Measurements from ENCODE around the gene SHISA5.
"Not testable (repeated sequence)": the region's sequence is repeated elsewhere in the genome, so short reads cannot be mapped to it uniquely, and the experiment has no call there.

Gene SHISA5

DNA sequence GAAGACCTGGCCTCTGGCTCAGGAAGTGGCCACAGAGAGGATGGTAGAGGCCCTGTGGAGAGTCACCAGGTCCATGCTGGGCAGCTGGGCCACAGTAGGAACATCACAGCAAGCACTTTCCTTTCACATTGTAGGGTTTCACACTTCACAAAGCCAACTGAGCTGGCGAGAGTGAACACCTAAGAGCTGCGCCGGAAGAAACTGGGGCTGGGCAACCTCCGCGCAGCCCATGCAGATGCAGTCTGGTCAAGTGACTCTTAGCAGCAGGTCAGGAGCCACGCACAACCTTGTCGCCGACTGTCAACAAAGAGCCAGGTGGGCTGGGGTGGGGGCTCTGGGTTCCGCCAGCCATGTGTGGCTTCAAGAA, 15.3 kb upstream of the SHISA5 start:
- DNase-seq (ENCODE audit: low read depth): no peak

GRCh38 chr3:48518638-48519276, 14.8 kb upstream of the SHISA5 start:
- no peak for DNase-seq (ENCODE audit: low read depth)

DNA sequence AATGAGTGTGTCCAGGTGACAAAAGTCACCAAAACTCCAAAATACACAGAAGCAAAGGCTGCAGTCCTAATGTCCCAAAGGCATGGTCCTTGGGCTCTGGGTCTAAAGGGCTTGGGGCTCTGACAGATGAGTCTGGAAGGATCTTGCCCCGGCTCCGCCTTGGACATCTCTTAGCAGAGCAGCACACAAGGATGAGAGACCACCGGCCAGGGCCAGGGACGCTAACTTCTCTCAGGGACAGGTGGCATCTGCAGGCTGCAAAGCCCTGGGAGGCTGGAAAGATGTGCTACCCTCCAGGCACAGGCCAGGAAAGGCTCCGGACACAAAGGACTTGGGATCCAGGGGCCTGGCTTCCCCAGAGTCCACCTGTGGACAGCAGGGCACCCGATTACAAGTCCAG, 14.1 kb upstream of the SHISA5 start:
- DNase-seq (ENCODE audit: low read depth): no peak

GRCh38 chr3:48516571-48516970, 12.6 kb upstream of the SHISA5 start:
- no peak for DNase-seq (ENCODE audit: low read depth)

DNA sequence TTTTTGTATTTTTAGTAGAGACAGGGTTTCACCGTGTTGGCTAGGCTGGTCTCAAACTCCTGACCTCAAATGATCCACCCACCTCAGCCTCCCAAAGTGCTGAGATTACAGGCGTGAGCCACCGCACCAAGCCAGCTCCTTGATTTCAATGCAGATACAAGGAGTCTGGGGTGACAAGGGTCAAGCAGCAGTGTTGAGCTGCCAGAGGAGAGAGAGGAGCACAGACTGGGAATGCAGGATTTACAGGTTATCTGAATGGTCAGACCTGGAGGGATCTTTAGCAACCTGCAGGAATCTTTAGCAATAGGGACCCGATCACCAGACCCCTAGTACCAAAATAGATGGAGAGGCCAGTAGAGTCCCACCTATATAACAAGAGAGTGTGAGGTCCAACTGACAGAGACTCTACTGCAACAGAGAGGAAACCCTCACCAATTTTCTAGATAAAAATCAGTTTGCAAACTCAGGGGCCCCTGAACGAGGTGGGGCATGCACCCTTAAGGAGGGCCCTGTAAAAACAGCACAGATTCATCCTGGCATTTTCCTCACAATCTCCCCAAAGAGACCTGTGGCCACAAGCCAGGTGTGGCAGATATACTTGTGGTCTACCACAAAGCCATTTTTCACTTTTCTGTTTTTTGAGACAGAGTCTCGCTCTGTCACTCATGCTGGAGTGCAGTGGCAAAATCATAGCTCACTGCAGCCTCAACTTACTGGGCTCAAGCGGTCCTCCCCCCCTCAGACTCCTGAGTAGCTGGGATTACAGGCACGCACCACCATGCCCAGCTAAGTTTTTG, 10.7 kb upstream of the SHISA5 start:
- no peak for DNase-seq (ENCODE audit: low read depth)

- no peak for DNase-seq (ENCODE audit: low read depth)
Observed at GRCh38 chr3:48511551-48511950, 7.6 kb upstream of the SHISA5 start.

DNA sequence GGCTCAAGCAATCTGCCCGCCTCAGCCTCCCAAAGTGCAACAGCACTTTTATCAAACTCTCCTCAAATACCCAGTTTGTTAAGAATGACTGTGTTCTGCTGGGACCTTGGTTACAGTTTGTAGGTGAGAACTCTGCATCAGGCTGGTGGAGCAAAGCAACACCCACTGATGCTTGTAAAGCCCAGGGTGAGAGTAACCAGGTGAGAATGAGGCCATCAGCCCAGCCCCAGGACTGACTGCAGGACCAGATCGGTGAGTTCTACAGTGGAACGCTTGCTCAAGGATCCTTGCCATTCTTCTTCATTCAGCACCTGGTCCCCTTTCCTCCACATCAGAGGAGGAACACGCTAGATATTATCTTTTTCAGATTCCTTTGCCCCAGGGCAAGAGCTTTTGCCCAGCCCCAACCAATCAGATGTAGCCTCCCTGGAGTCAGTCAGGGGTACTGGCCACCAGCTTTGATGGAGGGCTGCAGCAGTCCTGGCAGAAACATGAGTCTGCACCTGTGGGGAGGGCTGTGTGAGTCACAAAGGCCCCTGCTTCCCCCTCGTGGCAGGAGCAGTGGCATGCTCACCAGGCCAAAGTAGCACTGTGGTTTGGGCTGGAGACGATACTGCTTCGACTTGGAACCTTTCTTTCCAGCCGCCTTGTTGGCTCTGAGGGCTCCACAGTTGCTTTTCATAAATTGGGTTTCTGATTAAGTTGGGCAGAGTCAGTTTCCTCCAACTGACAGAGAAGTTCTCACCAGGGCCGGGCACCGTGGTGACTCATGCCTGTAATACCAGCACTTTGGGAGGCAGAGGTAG, 3.5 kb upstream of the SHISA5 start:
- no peak for DNase-seq (ENCODE audit: low read depth)

- no peak for DNase-seq (ENCODE audit: low read depth)
Observed at GRCh38 chr3:48505968-48506504, 2.1 kb upstream of the SHISA5 start.

DNA sequence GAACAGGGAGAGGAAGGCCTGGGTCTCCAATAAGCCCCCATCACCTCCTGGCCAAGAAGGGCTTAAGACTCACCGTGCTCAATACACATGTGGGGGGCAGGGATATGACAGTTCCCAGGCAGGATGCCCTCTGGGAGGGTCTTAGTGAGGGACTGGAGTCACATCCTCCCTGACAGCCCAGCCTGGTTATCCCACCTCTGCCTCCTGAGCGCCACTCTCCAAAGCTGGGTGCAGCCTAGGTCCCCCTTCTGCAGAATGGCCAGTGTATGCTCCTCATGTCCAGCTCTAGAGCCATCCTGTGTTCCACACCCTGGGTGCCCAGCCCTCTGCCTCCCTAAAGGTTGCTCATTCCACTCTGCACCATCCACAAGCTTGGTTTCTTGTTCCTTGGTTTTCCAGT, 1.2 kb upstream of the SHISA5 start:
- DNase-seq (ENCODE audit: low read depth): no peak

- DNase-seq (ENCODE audit: low read depth): no peak
Observed at GRCh38 chr3:48503401-48504050, 448 bp downstream of the SHISA5 start.

DNA sequence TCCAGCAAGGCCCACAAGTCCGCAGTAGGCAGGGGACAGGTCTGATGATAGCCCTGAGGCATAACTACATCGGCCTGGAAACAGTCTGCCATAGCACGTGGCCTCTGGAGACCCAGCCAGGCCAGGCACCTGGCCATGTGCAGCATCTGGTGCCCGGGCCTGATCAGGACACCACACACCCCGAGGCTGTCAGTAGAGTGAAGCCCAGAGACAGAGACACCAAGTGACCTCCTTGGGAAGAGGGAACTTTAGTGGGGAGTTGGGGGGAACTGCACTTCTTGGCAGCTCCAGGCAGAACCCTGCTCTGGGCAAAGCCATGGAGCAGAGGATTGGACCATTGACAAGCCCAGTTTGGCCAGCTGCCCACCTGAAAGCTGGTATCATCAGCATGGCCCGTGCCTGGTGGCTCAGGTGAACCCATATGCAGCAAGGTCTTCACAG, 1.2 kb downstream of the SHISA5 start:
- DNase-seq (ENCODE audit: low read depth): no peak

- DNase-seq (ENCODE audit: low read depth): no peak
Observed at GRCh38 chr3:48502121-48502520, 1.9 kb downstream of the SHISA5 start.

DNA sequence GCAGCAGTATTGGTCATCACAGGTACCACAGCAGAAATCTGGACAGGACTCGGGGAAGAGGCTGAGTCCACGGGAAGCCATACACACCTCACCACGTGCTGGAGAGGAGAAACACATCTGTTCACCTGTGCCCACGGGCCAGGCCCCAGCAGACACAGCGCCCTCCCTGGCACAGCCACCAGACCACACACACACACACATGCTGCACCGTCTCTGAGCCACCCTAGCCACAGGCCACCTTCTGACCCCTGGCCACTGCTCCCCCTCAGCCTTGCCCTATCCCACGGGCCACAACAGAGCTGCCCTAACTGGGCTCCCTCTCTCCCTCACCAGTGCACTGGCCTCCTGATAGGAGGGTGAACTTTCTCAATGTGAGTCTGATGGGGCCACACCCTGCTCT, 2.8 kb downstream of the SHISA5 start:
- no peak for DNase-seq (ENCODE audit: low read depth)

DNA sequence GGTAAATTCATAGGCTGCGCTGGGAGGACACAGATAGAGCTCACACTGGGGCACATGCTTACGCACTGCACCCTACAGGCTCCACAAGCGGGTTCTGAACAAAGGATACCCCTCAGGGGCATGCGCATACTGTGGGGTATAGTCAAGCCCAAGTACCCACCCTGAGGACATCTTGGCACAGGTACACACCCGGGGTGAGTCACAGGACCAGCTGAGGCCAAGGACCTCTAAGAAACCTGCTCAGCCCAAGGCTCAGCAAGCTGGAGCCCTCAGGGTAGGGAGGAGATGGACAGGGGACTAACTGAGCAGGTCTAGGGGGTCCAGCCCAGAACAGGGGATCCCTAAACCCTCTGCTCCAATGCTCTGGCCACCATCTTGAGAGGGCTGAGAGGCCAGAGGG, 3.3 kb downstream of the SHISA5 start:
- DNase-seq (ENCODE audit: low read depth): no peak

GRCh38 chr3:48493203-48493501, 10.8 kb downstream of the SHISA5 start:
- no peak for DNase-seq (ENCODE audit: low read depth)

DNA sequence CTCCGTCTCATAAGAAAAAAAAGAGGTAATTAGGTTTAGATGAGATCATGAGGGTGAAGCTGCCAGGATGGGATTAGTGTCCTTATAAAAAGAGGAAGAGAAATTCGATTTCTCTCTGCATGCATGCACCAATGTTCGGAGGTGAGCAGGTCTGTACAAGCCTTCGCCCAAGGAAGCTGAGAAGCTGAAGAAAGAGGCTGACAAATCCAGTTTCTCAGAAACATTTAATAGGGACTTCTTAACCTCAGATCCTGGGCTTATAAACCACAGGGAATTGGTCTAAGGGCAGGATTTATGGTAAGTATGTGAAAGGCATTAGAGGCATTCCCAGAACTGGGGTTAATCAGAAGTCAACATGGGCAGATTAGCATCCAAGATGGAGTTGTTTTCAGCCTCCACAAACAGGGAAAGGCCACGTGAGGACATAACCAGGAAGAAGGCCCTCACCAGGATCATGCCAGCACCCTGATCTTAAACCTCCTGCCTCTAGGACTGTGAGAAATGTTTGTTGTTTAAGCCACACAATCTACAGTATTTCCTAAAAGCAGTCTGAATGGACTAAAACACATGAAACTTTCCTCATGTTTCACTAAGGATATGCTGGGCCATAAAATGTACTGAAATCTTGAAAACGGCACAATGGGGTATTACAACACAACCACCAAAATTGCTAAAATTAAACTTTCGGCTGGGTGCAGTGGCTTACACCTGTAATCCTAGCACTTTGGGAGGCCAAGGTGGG, 11.3 kb downstream of the SHISA5 start:
- DNase-seq (ENCODE audit: low read depth): no peak

GRCh38 chr3:48486952-48487351, 17.0 kb downstream of the SHISA5 start:
- no peak for DNase-seq (ENCODE audit: low read depth)

GRCh38 chr3:48482822-48483221, 21.2 kb downstream of the SHISA5 start:
- DNase-seq (ENCODE audit: low read depth): not testable (repeated sequence)

DNA sequence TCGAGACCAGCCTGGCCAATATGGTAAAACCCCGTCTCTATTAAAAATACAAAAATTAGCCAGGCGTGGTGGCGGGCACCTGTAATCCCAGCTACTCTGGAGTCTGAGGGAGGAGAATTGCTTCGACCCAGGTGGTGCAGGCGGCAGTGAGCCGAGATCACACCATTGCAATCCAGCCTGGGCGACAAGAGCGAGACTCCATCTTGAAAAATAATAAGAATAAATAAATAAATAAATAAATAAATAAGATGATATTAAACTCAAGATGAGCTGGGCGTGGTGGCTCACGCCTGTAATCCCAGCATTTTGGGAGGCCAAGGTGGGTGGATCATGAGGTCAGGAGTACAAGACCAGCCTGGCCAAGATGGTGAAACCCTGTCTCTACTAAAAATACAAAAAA, 23.1 kb downstream of the SHISA5 start:
- not testable (repeated sequence) for DNase-seq (ENCODE audit: low read depth)

GRCh38 chr3:48478626-48479555, 25.1 kb downstream of the SHISA5 start:
- no peak for DNase-seq (ENCODE audit: low read depth)

Data from non-pigmented ciliary epithelial cell (primary cell).